Measurements from ENCODE around the gene TMEM178B.
"Not testable (repeated sequence)": the region's sequence is repeated elsewhere in the genome, so short reads cannot be mapped to it uniquely, and the experiment has no call there.

The TMEM178B gene

GRCh38 chr7:141359740-141360415 is 286.0 kb downstream of the TMEM178B start:
- DNase-seq = no peak

GRCh38 chr7:141360416-141360760 is 286.5 kb downstream of the TMEM178B start:
- peak; percentile 59 for DNase-seq

GRCh38 chr7:141360803-141361202 is 286.9 kb downstream of the TMEM178B start:
- DNase-seq = no peak

GRCh38 chr7:141361479-141361878 is 287.6 kb downstream of the TMEM178B start:
- DNase-seq = no peak

- DNase-seq = no peak
Measured at GRCh38 chr7:141361960-141362359, 288.1 kb downstream of the TMEM178B start.

- DNase-seq = peak; percentile 95
Measured at GRCh38 chr7:141362580-141363435, 288.9 kb downstream of the TMEM178B start.

- no peak for DNase-seq
Measured at GRCh38 chr7:141363748-141364147, 289.9 kb downstream of the TMEM178B start.

GRCh38 chr7:141366091-141366621 is 292.3 kb downstream of the TMEM178B start:
- peak; percentile 72 for DNase-seq

GRCh38 chr7:141369422-141369821 is 295.6 kb downstream of the TMEM178B start:
- no peak for DNase-seq

- DNase-seq = no peak
Measured at GRCh38 chr7:141370178-141370577, 296.3 kb downstream of the TMEM178B start.

GRCh38 chr7:141370650-141371049 is 296.8 kb downstream of the TMEM178B start:
- no peak for DNase-seq

GRCh38 chr7:141374425-141374824 is 300.6 kb downstream of the TMEM178B start:
- no peak for DNase-seq

- DNase-seq = no peak
Measured at GRCh38 chr7:141375442-141375841, 301.6 kb downstream of the TMEM178B start.

GRCh38 chr7:141377906-141378305 is 304.0 kb downstream of the TMEM178B start:
- DNase-seq = no peak

GRCh38 chr7:141378405-141378804 is 304.5 kb downstream of the TMEM178B start:
- DNase-seq = no peak

- DNase-seq = peak; percentile 22
Measured at GRCh38 chr7:141381794-141382427, 308.0 kb downstream of the TMEM178B start.

- DNase-seq = not testable (repeated sequence)
Measured at GRCh38 chr7:141383356-141383755, 309.5 kb downstream of the TMEM178B start.

GRCh38 chr7:141386881-141387280 is 313.0 kb downstream of the TMEM178B start:
- no peak for DNase-seq

- peak; percentile 32 for DNase-seq
Measured at GRCh38 chr7:141387521-141388217, 313.8 kb downstream of the TMEM178B start.

GRCh38 chr7:141389140-141389796 is 315.4 kb downstream of the TMEM178B start:
- no peak for DNase-seq

- no peak for DNase-seq
Measured at GRCh38 chr7:141390339-141390738, 316.5 kb downstream of the TMEM178B start.

GRCh38 chr7:141393056-141393455 is 319.2 kb downstream of the TMEM178B start:
- DNase-seq = no peak
